SJCRH30 (cell line): ENCODE measurements around the gene MALL. TPM values are rescaled to one million over a fixed set of nuclear protein-coding genes. Genes with fewer than 3 reads are reported as not detected.
"Not testable (repeated sequence)": the region's sequence is repeated elsewhere in the genome, so short reads cannot be mapped to it uniquely, and the experiment has no call there.

Experiments used
- DNase-seq, 2 experiments: peaks; one replicate each; pipeline ENCODE4 v3.0.0-alpha.2; 2015 to 2020
- H3K27ac ChIP-seq: fragments of 250-450 bp; sonication (Bioruptor Pico); 2 replicates; pipeline ENCODE4 v1.5.1; 2020; ENCODE audit warnings: mild to moderate bottlenecking, moderate library complexity
- H3K27me3 ChIP-seq: fragments of 250-450 bp; sonication (Bioruptor Pico); 2 replicates; pipeline ENCODE4 v1.5.1; 2020; ENCODE audit warnings: mild to moderate bottlenecking, moderate library complexity
- H3K36me3 ChIP-seq: fragments of 250-450 bp; sonication (Bioruptor Pico); 2 replicates; pipeline ENCODE4 v1.5.1; 2020; ENCODE audit warnings: mild to moderate bottlenecking, moderate library complexity
- H3K4me1 ChIP-seq: fragments of 250-450 bp; sonication (Bioruptor Pico); 2 replicates; pipeline ENCODE4 v1.5.1; 2020; ENCODE audit warnings: mild to moderate bottlenecking, moderate library complexity
- H3K4me3 ChIP-seq: fragments of 250-450 bp; sonication (Bioruptor Pico); 2 replicates; pipeline ENCODE4 v1.5.1; 2020; ENCODE audit warnings: mild to moderate bottlenecking, moderate library complexity
- H3K9me3 ChIP-seq: fragments of 250-450 bp; sonication (Bioruptor Pico); replicated peaks from 2 replicates; pipeline ENCODE4 v1.5.1; 2020; ENCODE audit warnings: mild to moderate bottlenecking, moderate library complexity
- total RNA-seq: library from RNA; depleted of rRNA; stranded (reverse); fragments of >200 nt; shearing (Covaris generic); gene quantifications from 2 replicates; pipeline ENCODE4 v1.2.3, GENCODE V29; 2014

The MALL gene
- total RNA-seq, 1 experiment from 2014 or later: 0.12 TPM

- not testable (repeated sequence) for H3K27ac ChIP-seq, H3K4me3 ChIP-seq, H3K4me1 ChIP-seq, H3K27me3 ChIP-seq, DNase-seq, H3K9me3 ChIP-seq, H3K36me3 ChIP-seq
Observed at GRCh38 chr2:110094884-110095534, 20.6 kb downstream of the MALL start.

DNA sequence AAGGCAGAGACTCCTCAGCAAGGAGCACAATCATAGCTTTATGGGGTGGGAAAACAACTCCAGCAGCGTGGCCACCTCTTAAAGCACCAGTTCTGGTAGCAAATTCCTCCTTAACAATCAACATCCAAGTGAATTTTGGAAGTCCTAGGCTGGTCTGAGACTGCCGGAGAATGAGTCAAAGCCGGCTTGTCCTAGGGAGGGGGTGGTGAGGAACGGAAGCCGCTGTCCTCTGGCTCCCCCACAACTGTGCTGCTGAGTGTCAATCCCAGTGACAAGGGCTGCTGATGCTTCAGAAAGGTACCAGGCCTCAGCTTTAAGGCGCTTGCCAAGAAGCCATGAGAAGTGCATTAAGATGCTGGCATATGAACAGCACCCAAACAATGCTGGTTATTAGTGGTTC is 21.7 kb downstream of the MALL start:
- H3K27me3 ChIP-seq, DNase-seq, H3K9me3 ChIP-seq, H3K4me1 ChIP-seq, H3K36me3 ChIP-seq, H3K4me3 ChIP-seq, H3K27ac ChIP-seq: not testable (repeated sequence)

DNA sequence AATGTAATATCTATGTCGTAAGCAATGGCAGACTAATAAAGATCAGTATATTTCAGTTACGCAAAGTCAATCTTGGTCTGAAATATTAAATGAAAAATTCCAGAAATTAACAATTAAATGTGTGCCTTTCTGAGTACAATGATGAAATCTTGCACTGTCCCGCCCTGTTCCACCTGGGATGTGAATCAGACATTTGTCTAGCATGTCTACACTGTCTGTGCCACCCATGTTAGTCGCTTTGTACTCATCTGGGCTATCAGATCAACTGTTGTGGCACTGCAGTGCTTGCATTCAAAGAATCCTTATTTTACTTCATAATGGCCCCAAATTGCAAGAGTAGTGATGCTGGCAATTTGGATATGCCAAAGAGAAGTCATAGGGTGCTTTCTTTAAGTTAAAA is 25.5 kb downstream of the MALL start:
- not testable (repeated sequence) for H3K36me3 ChIP-seq, H3K4me3 ChIP-seq, H3K27me3 ChIP-seq, H3K9me3 ChIP-seq, H3K27ac ChIP-seq, DNase-seq, H3K4me1 ChIP-seq

DNA sequence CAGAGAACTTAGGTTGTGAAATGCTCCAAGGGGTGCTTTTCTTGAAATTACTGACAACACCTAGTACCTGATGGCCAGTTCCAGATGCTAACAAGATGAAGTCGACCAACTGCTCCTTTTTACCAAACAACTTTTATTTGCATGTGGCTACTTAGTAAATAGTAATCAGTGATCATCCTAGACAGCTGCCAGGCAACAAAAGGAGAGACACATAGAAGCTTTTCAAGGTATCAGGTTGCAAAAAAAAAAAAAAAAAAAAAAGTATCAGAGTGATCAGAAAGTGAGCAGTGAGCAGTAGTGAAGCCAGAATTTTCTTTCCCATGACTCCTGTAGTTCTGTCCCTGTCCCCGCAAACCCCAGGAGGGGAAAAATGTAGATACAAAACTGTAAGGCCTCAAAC is 31.9 kb downstream of the MALL start:
- not testable (repeated sequence) for H3K4me1 ChIP-seq, H3K27ac ChIP-seq, H3K27me3 ChIP-seq, H3K9me3 ChIP-seq, H3K36me3 ChIP-seq, H3K4me3 ChIP-seq, DNase-seq

GRCh38 chr2:110083162-110083561 is 32.5 kb downstream of the MALL start:
- H3K9me3 ChIP-seq, H3K27ac ChIP-seq, H3K36me3 ChIP-seq, H3K4me3 ChIP-seq, H3K27me3 ChIP-seq, DNase-seq, H3K4me1 ChIP-seq: not testable (repeated sequence)

- not testable (repeated sequence) for H3K27me3 ChIP-seq, H3K36me3 ChIP-seq, H3K27ac ChIP-seq, H3K9me3 ChIP-seq, H3K4me3 ChIP-seq, DNase-seq, H3K4me1 ChIP-seq
Observed at GRCh38 chr2:110078104-110078503, 37.5 kb downstream of the MALL start.

GRCh38 chr2:110075896-110076295 is 39.7 kb downstream of the MALL start:
- not testable (repeated sequence) for H3K36me3 ChIP-seq, H3K27ac ChIP-seq, DNase-seq, H3K9me3 ChIP-seq, H3K27me3 ChIP-seq, H3K4me1 ChIP-seq, H3K4me3 ChIP-seq

DNA sequence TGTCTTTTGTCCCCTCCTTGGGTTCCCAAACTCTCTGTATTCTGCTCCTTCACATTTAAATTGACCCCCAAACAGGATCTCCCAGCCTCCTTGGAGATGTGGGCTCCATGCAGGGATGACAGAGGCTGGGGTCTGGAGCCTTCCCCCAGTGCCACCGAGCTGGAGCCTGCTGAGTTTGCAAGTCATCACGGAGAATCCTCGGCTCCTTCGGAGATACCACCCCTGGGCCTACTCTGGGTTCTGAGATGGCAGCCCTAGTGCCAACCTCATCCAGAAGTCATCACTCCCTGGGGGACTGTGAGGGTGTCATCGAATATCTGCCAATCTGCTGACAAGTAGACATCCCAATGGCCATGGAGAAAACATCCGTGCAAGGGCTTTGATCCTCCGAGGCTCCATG is 45.8 kb downstream of the MALL start:
- not testable (repeated sequence) for H3K4me3 ChIP-seq, DNase-seq, H3K4me1 ChIP-seq, H3K36me3 ChIP-seq, H3K27me3 ChIP-seq, H3K27ac ChIP-seq, H3K9me3 ChIP-seq

GRCh38 chr2:110068153-110068552 is 47.5 kb downstream of the MALL start:
- H3K27me3 ChIP-seq, H3K27ac ChIP-seq, H3K4me1 ChIP-seq, H3K36me3 ChIP-seq, H3K9me3 ChIP-seq, DNase-seq, H3K4me3 ChIP-seq: not testable (repeated sequence)

- not testable (repeated sequence) for H3K27me3 ChIP-seq, H3K36me3 ChIP-seq, H3K4me3 ChIP-seq, H3K27ac ChIP-seq, DNase-seq, H3K9me3 ChIP-seq, H3K4me1 ChIP-seq
Observed at GRCh38 chr2:110062332-110062731, 53.3 kb downstream of the MALL start.

- not testable (repeated sequence) for H3K36me3 ChIP-seq, DNase-seq, H3K27me3 ChIP-seq, H3K9me3 ChIP-seq, H3K4me3 ChIP-seq, H3K4me1 ChIP-seq, H3K27ac ChIP-seq
Observed at GRCh38 chr2:110060550-110060949, 55.1 kb downstream of the MALL start.

DNA sequence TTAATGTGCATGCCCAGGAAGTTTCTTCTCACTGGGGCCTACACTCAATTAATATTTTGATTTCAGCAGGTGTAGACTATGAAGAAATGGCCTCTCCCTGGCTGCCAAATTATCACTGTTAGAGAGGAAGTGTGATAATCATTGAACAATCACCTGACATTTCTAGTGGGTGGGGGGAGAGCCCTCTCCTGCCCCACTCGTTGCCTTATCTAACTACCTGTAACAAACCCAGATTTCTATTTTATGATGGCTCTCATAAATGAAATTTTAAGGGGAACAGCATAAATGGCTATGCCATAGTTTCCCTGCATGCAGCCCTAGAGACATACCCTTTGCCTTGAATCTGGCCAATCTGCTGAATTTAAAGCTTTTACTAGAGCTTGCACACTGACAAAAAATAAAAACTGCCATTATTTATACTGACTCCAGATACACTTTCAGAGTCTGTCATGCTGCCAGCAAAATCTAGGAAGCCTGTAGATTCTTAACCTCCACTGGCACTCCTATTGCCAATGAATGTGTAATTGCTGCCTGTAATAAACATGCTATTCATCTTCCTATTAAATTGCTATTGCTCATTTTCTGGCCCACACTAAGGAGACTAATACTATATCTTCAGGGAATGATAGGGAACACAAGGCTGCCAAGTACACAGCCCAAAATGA is 55.8 kb downstream of the MALL start:
- not testable (repeated sequence) for H3K4me1 ChIP-seq, H3K36me3 ChIP-seq, H3K4me3 ChIP-seq, DNase-seq, H3K27ac ChIP-seq, H3K9me3 ChIP-seq, H3K27me3 ChIP-seq

DNA sequence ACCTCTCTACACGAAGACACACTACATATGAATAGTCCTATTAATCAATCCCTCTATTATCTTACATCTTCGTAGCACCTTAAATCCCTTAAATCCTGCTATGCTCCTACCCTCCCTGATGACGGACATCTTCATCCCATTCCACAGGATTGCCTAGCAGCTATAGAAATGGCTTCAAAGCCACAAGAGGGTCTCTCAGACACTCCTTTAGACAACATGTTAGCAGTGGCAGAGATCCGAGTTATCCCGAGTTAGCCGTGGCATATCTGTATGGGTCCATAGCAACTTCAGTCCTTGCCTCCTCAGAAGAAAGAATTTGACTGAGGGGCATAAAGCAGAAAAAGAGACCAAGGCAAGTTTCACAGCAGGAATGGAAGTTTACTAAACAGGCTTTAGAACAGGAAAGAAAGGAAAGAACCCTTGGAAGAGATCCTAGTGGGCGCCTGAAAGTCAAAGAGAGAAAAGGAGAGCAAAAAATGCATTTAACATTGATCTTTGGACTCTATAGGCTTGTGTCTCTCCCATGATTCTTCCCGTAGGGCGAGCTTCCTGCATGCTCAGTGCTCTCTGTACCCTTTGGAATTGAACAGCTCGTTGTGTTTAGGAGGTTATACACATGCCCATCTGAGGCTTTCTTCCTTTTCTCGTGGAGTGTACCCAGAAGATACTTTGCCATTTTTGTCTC is 56.5 kb downstream of the MALL start:
- not testable (repeated sequence) for H3K36me3 ChIP-seq, H3K27ac ChIP-seq, H3K4me1 ChIP-seq, H3K9me3 ChIP-seq, H3K4me3 ChIP-seq, H3K27me3 ChIP-seq, DNase-seq

- not testable (repeated sequence) for DNase-seq, H3K4me1 ChIP-seq, H3K27me3 ChIP-seq, H3K27ac ChIP-seq, H3K9me3 ChIP-seq, H3K4me3 ChIP-seq, H3K36me3 ChIP-seq
Observed at GRCh38 chr2:110058034-110058433, 57.6 kb downstream of the MALL start.

DNA sequence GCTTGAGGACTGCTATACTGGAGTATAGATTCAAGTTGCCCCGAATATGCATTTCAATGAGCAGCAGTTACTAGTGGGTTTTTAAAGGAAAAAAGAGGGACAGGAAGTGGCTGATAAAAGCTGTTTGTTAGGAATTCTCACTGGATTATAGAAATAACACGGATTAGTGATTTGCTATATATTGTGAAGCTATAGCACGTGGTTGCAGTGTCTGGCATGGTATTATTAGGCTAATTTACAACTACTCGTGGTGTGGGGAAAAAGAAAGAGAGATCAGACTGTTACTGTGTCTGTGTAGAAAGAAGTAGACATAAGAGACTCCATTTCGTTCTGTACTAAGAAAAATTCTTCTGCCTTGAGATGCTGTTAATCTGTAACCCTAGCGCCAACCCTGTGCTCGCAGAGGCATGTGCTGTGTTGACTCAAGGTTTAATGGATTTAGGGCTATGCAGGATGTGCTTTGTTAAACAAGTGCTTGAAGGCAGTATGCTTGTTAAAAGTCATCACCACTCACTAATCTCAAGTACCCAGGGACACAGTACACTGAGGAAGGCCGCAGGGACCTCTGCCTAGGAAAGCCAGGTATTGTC is 59.7 kb downstream of the MALL start:
- not testable (repeated sequence) for H3K36me3 ChIP-seq, H3K27ac ChIP-seq, DNase-seq, H3K27me3 ChIP-seq, H3K9me3 ChIP-seq, H3K4me3 ChIP-seq, H3K4me1 ChIP-seq
